HG02938 (cell line): ENCODE results near the gene KPNA3.
"Not testable (repeated sequence)": the region's sequence is repeated elsewhere in the genome, so short reads cannot be mapped to it uniquely, and the experiment has no call there.

Source experiments
- ATAC-seq: cut with Tn5 transposase; IDR thresholded peaks from one replicate; pipeline ENCODE4 v1.9.1; 2021; ENCODE audit warnings: mild to moderate bottlenecking, moderate library complexity; ENCODE audit not compliant: unreplicated experiment

Gene KPNA3

DNA sequence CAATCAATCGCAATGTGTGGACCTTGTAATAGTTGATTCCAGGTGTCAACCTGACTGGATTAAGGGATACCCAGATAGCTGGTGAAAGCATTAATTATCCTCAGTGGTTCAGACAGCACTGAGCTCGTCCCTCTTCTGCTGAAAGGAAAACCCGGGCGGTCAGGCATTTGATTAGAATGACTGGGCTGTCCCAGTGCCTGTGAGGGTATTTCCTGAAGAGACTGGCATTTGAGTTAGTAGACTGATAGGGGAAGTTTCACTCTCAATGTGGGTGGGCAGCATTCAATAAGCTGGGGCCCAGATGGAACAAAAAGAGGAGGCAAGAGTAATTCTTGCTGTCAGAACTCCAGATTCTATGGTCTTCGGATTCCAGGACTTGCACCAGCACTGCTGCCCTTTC lies 31.9 kb downstream of the KPNA3 start:
- no peak for ATAC-seq

DNA sequence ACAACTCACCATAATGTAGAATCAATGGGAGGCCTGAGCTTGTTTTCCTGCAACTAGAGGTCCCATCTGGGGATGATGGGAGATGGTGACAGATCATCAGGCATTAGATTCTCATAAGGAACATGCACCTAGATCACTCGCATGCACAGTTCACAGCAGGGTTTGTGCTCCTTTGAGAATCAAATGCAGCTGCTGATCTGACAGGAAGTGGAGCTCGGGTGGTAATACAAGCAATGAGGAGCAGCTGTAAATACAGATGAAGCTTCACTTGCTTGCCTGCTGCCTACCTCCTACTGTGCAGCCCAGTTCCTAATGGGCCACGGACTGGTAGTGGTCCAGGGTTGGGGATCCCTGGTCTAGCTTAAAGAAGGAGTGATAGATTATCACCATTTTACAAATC lies 33.0 kb downstream of the KPNA3 start:
- no peak for ATAC-seq

DNA sequence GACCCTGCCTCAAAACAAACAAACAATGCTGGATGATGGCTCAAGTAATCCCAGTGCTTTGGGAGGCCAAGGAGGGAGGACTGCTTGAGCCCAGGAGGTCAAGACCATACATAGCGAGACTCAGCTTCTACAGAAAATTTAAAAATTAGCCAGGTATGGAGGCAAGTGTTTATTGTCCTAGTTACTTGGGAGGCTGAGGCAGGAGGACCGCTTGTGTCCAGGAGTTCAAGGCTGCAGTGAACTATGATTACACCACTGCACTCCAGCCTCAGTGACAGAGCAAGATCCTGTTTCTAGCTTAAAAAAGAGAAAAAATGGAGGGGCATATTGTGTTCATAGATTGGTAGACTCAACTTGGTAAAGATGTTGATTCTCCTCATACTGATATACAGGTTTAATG lies 36.2 kb downstream of the KPNA3 start:
- ATAC-seq, result no peak

DNA sequence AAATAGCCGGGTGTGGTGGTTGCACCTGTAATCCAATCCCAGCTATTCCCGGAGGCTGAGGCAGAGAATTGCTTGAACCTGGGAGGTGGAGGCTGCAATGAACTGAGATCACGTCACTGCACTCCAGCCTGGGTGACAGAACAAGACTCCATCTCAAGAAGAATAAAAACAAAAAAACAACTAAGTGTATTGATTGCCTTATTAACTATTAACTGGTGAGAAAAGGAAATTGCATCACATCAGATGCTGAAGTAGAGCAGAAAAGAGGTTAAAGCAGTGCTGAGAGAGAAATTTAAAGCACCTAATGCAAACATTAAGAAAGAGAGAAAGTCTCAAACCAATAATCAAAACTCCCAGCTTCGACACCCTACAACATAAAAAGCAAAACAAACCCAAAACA lies 38.3 kb downstream of the KPNA3 start:
- ATAC-seq, result no peak

DNA sequence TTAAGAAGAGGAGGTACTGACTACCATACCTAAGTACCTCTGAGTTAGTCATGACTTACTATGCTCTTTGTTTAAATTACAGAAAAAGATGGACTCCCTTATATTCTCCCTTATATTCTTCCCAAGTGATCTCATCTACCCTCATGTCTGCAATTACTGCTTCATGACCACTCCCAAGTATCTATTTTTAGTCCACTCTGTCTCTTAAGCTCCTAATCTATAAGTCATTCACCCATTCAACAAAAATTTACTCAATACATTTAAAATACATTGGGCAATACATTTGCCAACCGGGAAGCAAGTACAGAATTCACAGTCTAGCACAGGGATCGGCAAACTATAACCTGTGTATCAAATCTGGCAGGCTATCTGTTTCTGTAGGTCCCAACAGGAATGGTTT lies 42.6 kb downstream of the KPNA3 start:
- no peak for ATAC-seq

DNA sequence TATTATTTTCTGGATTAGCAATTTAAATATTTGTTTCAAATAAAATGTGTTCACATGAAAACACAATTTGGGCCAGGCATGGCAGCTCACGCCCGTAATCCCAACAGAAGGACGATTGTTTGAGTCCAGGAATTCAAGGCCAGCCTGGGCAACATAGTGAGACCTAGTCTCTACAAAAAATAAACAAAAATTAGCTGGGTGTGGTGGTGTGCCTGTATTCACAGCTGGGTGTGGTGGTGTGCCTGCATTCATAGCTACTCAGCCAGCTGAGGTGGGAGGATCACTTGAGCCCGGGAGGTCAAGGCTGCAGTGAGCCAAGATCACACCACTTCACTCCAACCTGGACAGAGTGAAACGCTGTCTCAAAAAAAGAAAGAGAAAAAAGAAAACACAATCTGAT lies 46.4 kb downstream of the KPNA3 start:
- no peak for ATAC-seq

DNA sequence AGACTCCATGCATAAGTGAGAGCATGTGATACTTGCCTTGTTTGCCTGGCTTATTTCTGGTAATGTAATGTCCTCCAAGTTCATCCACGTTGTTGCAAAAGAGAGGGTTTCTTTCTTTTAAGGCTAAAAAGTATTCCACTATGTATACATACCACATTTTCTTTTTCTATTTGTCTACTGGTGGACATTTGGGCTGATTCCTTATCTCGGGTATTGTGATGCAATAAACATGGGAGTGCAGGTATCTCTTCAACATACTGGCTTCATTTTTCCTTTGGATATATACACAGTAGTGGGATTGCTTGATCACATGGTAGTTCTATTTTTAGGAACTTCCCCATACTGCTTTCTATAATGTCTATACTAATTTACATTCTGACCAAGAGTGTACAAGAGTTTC lies 51.6 kb downstream of the KPNA3 start:
- ATAC-seq, result no peak

DNA sequence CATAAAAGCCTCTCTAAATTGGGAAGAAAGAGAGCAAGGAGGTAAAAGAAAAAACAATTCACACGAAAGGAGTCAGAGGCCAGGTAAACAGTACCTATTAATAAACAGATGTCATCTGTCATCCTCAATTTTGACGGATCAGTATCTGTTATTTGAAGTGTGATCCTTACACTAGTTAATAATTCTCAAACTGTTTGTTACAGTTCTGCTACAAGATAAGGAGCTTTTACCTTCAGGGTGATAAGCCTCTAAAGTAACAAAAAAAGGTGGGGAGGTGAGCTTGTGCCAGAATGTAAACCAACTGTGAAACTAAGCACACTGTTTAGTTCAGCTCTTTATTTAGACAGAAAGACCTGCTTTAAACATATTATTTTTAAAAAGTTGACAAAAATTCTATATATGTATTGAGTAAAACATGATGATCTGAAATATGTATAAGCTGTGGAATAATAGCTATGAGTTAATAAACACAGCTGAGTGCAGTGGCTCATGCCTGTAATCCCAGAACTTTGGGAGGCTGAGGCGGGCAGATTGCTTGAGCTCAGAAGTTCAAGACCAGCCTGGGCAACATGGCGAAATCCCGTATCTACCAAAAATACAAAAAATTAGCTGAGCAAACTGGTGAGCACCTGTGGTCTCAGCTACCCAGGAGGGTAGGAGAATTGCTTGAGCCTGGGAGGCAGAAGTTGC lies 52.8 kb downstream of the KPNA3 start:
- ATAC-seq, result no peak

DNA sequence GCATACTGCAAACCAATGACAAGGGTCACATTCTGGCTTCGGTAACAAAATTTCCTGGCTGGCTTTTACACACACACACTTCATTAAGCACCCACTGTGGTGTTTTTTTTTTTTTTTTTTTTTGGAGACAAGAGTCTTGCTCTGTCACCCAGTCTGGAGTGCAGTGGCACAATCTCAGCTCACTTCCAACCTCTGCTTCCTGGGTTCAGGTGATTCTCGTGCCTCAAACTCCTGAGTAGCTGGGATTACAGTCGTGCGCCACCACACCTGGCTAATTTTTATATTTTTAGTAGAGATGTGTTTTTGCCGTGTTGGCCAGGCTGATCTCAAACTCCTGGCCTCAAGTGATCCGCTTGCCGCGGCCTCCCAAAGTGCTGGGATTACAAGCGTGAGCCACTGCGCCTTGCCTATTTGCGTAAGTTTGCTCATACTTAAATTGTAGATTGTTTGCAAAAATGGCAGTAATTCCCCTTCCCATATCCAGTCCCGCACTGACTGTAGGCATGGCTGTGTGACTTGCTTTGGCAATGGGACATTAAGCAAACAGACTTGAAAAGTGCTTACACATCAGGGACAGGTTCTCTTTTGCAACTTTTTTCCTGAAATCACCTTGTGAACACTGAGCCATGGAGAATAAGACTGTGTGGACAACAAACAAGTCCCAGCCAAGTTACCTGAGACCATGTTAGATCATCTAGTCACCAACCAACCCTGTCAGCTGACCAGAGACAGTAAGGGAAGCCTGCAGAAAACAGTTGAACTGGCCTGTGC lies 59.1 kb downstream of the KPNA3 start:
- ATAC-seq, result no peak

DNA sequence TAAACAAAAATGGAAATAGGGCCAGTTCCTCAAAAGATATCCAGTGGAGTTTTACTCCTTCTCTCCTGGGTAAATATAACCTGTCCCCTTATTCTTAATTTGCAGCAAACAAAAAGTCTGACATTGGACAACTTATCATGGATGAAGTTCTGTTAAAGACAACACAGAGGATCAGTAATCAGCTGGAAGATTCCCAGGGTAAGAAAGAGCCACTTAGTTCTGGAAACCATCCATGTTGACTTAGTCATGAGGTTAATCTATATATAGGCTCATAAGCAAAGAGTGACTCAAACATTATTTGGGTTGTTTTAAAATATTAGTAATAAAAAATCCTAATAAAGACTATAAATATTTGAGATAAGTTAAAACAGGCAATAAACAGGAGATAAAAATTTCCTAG lies 60.7 kb downstream of the KPNA3 start:
- no peak for ATAC-seq

DNA sequence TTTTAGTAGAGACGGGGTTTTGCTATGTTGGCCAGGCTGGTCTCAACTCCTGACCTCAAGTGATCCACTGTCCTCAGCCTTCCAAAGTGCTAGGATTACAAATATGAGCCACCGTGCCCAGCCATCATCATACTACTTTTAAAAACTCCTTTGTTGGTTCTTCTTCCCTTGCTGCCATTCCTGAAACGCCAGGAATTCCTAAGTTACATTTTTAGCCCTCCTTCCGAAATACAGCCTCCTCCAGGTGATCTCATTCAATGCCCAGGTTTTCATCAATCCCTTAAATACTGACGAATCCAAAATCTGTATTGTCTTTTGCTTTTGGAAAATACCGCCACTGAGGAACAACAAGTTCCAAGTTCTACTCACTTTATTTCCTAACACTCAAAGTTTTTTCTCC lies 75.9 kb downstream of the KPNA3 start:
- ATAC-seq, result no peak

DNA sequence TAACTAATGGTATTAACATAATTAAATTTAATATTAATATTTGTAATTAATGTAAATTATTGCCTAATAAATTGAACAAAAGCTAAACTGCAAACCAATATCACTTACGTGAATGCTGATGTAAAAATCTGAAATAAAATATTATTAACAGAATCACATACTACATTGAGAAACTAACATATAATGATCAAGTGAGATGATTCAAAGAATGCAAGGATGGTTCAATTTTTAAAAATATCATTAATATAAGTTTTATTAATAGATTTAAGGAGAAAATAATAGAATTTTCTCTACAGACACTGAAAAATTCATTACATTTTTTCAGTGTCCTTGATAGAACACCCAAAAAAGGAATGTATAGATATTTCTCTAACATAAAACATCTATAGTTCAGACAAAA lies 77.7 kb downstream of the KPNA3 start:
- ATAC-seq, result no peak

DNA sequence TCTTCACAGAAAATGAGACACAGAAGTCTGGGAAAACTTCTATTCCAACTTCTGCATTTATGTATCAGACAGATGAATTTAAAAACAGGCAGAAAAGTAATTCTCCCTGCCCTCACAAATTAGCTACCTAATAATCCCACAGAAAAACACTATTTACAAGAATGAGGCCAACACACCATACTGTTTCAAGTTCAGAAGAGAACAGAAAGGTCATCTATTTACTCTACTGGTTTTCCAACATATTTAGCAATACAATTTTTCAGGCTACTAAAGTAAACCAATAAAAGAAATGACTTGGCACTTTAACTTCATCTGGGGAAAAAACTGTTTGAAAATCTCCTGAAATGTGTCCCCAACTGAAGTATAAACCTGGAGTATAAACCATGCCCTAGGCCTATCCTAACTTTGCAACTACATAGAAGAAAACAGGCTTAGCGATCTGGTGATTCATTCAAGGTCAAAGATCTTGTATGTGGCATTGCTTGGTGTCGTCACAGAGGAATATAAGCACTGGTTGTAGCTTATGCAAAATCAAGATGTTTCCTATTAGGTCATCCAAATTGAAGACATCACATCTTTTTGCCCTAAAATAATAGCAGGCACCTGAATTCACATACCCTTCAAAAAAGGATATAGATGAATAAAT lies 81.1 kb downstream of the KPNA3 start:
- ATAC-seq, result no peak

DNA sequence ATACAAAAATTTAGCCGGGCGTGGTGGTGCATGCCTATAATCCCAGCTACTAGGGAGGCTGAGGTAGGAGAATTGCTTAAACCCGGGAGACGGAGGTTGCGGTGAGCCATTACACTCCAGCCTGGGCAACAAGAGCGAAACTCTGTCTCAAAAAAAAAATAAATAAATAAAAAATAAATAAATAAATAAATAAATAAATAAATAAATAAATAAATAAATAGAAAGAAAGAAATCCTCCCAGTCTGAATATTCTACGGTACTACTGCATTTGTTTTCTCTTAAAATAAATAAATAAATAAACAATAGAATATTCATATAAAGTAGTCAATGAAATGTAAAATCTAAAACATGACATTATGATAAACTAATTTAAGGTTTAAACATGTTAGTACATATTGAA lies 88.2 kb downstream of the KPNA3 start:
- not testable (repeated sequence) for ATAC-seq

DNA sequence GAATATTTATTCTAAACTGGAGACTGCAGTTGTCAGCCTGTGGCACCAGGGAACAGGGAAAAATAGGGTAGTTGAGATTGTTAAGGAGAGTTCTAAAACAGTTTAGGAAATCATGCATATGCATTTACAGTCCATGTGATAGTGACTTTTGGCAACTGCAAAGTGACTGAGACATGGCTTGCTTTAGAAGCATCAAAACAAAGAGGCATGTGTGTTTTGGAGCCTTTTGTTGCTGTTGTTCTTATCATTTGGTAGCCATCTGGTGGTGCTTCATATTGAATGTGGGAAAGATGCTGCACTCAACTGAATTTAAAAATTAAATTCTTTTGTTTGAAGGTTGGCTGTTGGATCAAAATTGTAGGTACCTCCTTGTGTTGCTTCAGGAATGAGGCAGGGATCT lies 91.0 kb downstream of the KPNA3 start:
- no peak for ATAC-seq

DNA sequence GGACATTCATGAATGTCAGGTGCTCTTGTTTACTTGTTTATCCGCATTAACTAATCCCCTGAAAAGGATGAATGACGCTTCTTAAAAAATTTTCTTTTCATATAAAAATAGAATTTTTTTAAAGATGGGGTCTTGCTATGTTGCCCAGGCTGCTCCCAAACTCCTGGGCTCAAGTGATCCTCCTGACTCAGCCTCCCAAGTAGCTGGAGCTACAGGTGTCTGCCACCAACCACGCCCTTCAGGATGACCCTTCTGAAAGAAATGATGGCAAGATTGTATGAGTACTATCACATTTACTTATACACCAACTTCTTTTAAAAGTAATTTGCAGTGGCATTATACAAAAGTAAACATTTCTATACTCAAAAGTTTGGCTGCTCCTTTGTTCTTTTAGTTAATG lies 95.0 kb downstream of the KPNA3 start:
- ATAC-seq, result no peak

DNA sequence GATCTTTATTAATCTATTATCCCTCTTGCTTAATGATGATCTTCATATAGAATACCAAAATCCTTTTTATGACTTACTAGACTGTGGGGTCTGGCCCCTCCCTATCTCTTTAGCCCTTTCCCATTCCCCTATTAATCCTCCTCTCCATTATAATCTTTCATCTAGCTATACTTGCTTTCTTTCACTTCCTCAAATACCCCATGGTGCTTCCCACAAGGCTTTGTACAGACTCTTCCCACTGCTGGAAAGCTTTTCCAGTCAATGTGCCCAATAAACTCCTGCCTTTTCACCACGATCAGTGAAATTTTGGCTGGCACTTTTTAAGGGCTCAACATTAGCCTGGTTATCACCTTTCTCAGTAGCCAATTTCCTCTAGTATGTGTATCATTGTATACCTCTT lies 98.0 kb downstream of the KPNA3 start:
- no peak for ATAC-seq

DNA sequence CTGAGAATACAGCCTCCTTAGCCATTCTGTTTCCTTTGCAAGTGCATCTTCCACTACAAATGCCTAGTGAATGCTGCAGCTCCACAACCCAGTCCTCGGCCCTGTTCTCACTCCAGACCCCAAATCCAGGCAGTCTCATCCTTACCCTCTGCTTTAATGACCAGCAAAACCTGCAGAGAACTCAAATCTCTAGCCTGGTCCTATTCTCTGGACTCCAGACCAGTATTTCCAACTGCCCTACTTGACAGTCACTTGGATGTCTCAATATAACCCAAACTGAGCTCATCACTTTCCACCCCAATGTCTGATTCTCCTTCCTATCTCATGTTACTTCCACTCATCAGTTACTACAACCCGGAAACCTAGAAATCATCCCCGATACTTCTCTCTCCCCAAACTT lies 98.6 kb downstream of the KPNA3 start:
- ATAC-seq, result no peak

DNA sequence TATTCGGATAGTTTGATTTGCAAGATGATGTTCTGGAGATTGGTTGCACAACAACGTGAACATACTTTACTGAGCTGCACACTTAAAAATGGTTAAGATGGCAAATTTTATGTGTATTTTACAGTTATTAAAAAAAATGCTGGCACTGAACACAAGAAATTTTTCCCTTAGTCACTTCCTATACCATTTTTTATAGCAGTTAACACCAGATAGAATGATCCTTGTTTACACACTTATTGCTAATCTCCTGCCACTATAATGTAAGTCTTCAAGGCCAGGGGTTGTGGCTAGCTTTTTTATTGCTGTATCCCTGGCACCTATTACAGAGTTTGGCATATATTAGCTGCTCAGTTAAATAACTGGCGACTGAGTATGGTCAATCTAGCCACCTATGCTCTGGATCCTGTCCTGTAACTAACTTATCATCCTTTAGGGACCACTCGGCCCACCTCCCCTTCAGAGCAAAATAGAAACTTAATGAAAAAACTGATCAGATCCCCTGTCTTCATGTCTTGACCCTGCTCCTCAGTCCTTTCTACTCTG lies 99.2 kb downstream of the KPNA3 start:
- no peak for ATAC-seq

DNA sequence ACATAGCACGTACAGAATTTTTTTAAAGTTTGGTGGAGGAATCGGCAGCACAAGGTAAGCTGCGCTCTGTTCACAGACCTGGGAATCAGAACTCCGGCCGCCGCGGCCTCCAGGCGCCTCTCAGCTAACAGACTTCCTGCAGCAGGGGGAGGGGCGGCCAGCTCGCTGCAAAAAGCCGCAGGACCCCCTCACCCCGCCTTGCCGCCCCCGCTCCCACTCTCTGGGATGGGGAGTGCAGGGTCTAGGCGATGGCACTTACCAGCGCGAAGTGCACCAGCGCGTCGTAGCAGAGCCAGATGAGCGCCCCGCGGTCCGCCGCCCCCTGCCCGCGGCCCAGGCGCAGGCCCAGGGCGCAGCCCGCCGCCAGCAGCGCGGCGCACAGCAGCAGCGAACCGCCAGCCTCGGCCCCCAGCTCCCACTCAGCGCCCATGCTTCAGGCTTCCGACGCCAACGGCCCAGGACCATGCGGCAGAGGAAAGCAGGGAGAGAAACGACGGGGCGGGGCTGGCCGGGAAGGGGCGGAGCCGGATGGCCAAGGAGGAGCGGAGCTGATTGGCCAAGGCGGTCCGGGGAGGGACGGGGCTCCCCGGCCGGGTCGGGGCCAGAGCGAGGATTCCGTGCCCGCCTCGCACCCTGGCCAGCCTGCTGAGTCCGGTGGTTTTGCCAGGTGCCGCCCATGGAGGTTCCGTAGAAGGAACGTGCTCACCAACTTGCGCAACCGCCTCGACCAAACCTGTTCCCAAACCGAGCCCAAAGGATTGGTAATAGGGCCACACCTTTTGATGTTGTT lies 101.3 kb downstream of the KPNA3 start, which contains the start of gene EBPL:
EBPL (minus strand) TSS at position 492 of the 790 bp plus-strand sequence; CDS start at position 430, 62 bp downstream.
- peak; percentile 91 for ATAC-seq
